Mesendoderm (in vitro differentiated cells): ENCODE data around the gene CC2D1B. TPM values are rescaled to one million over a fixed set of nuclear protein-coding genes. Genes with fewer than 3 reads are reported as not detected.
A peak's percentile ranks its signal among the peaks of the same experiment; 100 is the strongest.

Experiments
- DNase-seq: peaks from one replicate; pipeline ENCODE4 v3.0.0; 2013
- H2AK5ac ChIP-seq: 2 replicates; pipeline ENCODE4 v1.6.1; 2013; ENCODE audit warnings: low read length, inconsistent platforms
- H2BK120ac ChIP-seq: 2 replicates; pipeline ENCODE4 v1.6.1; 2013; ENCODE audit warnings: low read depth, mild to moderate bottlenecking, low read length, moderate library complexity, mixed read lengths
- H2BK15ac ChIP-seq: replicated peaks from 2 replicates; pipeline ENCODE4 v1.6.1; 2013; ENCODE audit warnings: low read depth, mild to moderate bottlenecking, moderate library complexity
- H2BK5ac ChIP-seq: 2 replicates; pipeline ENCODE4 v1.6.1; 2013; ENCODE audit warnings: low read length, inconsistent platforms
- H3K18ac ChIP-seq: 2 replicates; pipeline ENCODE4 v1.6.1; 2013; ENCODE audit warnings: mild to moderate bottlenecking, low read length, mixed read lengths
- H3K23ac ChIP-seq: one replicate; pipeline ENCODE4 v1.6.1; 2013; ENCODE audit warnings: low read length
- H3K27ac ChIP-seq: 2 replicates; pipeline ENCODE4 v1.5.1; 2013; ENCODE audit warnings: low read depth, mild to moderate bottlenecking, inconsistent platforms, low read length, moderate library complexity
- H3K27me3 ChIP-seq: 2 replicates; pipeline ENCODE4 v1.6.1; 2013; ENCODE audit warnings: low read length, control low read depth, mild to moderate bottlenecking, inconsistent platforms; ENCODE audit not compliant: insufficient read depth, poor library complexity
- H3K36me3 ChIP-seq: 2 replicates; pipeline ENCODE4 v1.6.1; 2013; ENCODE audit warnings: low read length, inconsistent platforms; ENCODE audit not compliant: control insufficient read depth, insufficient read depth
- H3K4ac ChIP-seq: one replicate; pipeline ENCODE4 v1.6.1; 2013; ENCODE audit warnings: low read depth, mild to moderate bottlenecking, low read length, moderate library complexity
- H3K4me1 ChIP-seq: 2 replicates; pipeline ENCODE4 v1.6.1; 2013; ENCODE audit warnings: low read depth, low read length, inconsistent platforms; ENCODE audit not compliant: control insufficient read depth
- H3K4me2 ChIP-seq: 2 replicates; pipeline ENCODE4 v1.6.1; 2013; ENCODE audit warnings: low read length
- H3K4me3 ChIP-seq: 2 replicates; pipeline ENCODE4 v1.5.1; 2013; ENCODE audit warnings: mild to moderate bottlenecking, low read length
- H3K56ac ChIP-seq: one replicate; pipeline ENCODE4 v1.6.1; 2013; ENCODE audit warnings: low read length
- H3K79me1 ChIP-seq: 2 replicates; pipeline ENCODE4 v1.6.1; 2013; ENCODE audit warnings: low read length, inconsistent platforms
- H3K79me2 ChIP-seq: 2 replicates; pipeline ENCODE4 v1.6.1; 2013; ENCODE audit warnings: mild to moderate bottlenecking, low read length; ENCODE audit not compliant: control insufficient read depth, insufficient read depth
- H3K9ac ChIP-seq: 2 replicates; pipeline ENCODE4 v1.6.1; 2013; ENCODE audit warnings: low read length, inconsistent platforms
- H4K5ac ChIP-seq: one replicate; pipeline ENCODE4 v1.6.1; 2013; ENCODE audit warnings: low read length
- H4K8ac ChIP-seq: one replicate; pipeline ENCODE4 v1.6.1; 2013; ENCODE audit warnings: low read depth, mild to moderate bottlenecking, control low read depth, low read length, moderate library complexity
- WGBS: extraction: QIAGEN DNeasy Blood & Tissue Kit; methylation state at CpG from one replicate; pipeline ENCODE4 v1.1.7; 2013; ENCODE audit warnings: low lambda C conversion rate, missing lambda C conversion rate; ENCODE audit not compliant: insufficient coverage; ENCODE audit errors: extremely low coverage; 5-methylcytosine and 5-hydroxymethylcytosine counted together
- polyA plus RNA-seq, 2 experiments: library from polyadenylated mRNA; stranded (reverse); fragments of 200-250 nt; gene quantifications; one replicate each; pipeline ENCODE4 v1.2.3, GENCODE V29; 2013

Gene CC2D1B, protein sequence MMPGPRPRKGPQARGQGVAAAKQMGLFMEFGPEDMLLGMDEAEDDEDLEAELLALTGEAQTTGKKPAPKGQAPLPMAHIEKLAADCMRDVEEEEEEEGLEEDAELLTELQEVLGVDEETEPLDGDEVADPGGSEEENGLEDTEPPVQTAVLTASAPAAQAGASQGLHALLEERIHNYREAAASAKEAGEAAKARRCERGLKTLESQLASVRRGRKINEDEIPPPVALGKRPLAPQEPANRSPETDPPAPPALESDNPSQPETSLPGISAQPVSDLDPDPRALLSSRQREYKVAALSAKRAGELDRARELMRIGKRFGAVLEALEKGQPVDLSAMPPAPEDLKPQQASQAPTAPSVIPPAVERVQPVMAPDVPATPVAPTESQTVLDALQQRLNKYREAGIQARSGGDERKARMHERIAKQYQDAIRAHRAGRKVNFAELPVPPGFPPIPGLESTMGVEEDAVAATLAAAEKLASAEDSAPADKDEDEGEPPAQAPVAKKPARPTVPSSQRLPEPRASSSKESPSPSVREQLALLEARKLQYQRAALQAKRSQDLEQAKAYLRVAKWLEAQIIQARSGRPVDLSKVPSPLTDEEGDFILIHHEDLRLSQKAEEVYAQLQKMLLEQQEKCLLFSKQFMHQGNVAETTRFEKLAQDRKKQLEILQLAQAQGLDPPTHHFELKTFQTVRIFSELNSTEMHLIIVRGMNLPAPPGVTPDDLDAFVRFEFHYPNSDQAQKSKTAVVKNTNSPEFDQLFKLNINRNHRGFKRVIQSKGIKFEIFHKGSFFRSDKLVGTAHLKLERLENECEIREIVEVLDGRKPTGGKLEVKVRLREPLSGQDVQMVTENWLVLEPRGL
- polyA plus RNA-seq (2013, experiment 1 of 2) = 11.1 TPM
- polyA plus RNA-seq (2013, experiment 2 of 2) = 11.6 TPM

DNA sequence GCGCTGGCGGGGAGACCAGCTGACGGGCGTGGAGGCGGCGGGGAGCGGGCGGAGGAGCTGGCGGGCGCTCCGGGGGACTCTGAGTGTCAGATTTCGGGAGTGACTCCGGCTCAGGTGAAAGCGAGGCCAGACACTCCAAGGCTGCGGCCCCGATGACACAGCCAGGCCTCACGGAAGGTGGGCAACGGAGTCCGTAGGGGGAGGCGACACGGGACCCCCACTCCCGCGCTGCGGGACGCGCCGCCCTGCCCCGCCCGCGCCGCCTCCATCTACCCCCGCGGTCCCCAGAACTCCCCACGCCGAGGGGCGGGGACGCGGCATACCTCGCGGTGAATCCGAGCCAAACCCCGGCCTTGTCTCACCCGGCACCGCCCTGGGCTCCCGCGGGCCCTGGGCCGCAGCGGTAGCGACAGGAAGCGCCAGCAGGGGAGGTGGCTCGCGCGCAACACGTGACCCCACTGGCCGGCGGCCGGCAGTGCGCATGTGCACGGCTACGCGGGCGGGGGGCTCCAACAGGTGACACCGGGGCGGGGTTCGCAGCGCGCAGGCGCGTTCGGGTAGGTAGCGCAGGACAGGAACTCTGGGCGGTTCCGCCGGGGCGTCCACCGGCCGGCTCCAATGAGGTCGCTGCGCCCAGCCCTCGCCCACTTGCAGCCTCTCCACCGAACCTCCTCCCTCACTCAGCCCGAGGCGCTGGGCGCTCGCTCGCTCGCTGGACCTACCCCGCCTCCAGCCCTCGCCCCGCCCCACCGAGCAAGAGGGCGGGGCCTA, at the start of gene CC2D1B:
CC2D1B (minus strand) TSS at position 460 of the 771 bp plus-strand sequence. CDS start 1,585 bp downstream, outside the sequence.
- no CpG with 5 or more reads among the region's 92 CpGs for WGBS
- peaks cover 6% of the 10 kb centered on the region for H3K36me3 ChIP-seq
- peaks cover 15% of the 10 kb centered on the region for H3K79me1 ChIP-seq
- H3K27me3 ChIP-seq = no peaks in the 10 kb centered on the region
- H3K4ac ChIP-seq = peak within 1 kb of the TSS; percentile 92
- peak within 1 kb of the TSS; percentile 90 for H3K18ac ChIP-seq
- peak within 1 kb of the TSS; percentile 78 for H2BK5ac ChIP-seq
- H3K4me3 ChIP-seq = peak within 1 kb of the TSS; percentile 79
- peak; percentile 99 for DNase-seq
- H4K5ac ChIP-seq = no peak within 1 kb of the TSS
- peaks cover 6% of the 10 kb centered on the region for H3K4me1 ChIP-seq
- H3K56ac ChIP-seq = peak within 1 kb of the TSS; percentile 97
- H3K9ac ChIP-seq = peak within 1 kb of the TSS; percentile 97
- H3K4me2 ChIP-seq = peak within 1 kb of the TSS; percentile 82
- peak within 1 kb of the TSS; percentile 52 for H2BK120ac ChIP-seq
- peak within 1 kb of the TSS; percentile 93 for H3K27ac ChIP-seq
- peak within 1 kb of the TSS; percentile 51 for H2AK5ac ChIP-seq
- no peak within 1 kb of the TSS for H2BK15ac ChIP-seq
- peak within 1 kb of the TSS; percentile 56 for H3K23ac ChIP-seq
- peak within 1 kb of the TSS; percentile 91 for H4K8ac ChIP-seq
- peaks cover 11% of the 10 kb centered on the region for H3K79me2 ChIP-seq

DNA sequence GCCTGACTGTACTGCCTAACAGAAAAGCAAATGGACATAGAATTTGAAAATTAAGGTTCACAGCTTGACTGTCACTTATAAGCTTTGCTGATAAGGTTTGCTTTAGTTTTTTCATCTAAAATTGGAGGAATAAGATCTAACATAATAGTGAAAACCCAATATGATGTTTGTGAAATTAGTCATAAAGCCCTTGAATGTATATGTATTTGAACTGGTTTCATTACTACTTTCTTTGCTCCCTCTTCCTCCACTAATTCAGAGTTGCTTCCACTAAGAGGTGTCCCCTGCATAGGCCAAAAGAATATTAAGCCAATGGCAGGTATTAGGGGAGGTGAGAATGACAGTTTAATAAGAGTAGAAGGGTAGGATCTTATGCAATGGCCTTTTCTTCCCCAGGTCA, 48.9 kb upstream of the CC2D1B start:
- Histone ChIP-seq H3K4me3 (no peak overlapping the region), H3K27me3 (no peaks in the 10 kb centered on the region), H2BK120ac (no peak overlapping the region), H3K56ac (no peak overlapping the region), H3K79me1 (no peaks in the 10 kb centered on the region), H3K4me1 (no peaks in the 10 kb centered on the region), H3K18ac (no peak overlapping the region), H2BK5ac (no peak overlapping the region), H3K36me3 (peaks cover 13% of the 10 kb centered on the region), H3K9ac (no peak overlapping the region), H4K5ac (no peak overlapping the region), H2AK5ac (no peak overlapping the region), H2BK15ac (no peak overlapping the region), H4K8ac (no peak overlapping the region), H3K79me2 (no peaks in the 10 kb centered on the region), H3K23ac (no peak overlapping the region), H3K4me2 (no peak overlapping the region), H3K4ac (no peak overlapping the region), H3K27ac (no peak overlapping the region)
- DNase-seq = no peak

DNA sequence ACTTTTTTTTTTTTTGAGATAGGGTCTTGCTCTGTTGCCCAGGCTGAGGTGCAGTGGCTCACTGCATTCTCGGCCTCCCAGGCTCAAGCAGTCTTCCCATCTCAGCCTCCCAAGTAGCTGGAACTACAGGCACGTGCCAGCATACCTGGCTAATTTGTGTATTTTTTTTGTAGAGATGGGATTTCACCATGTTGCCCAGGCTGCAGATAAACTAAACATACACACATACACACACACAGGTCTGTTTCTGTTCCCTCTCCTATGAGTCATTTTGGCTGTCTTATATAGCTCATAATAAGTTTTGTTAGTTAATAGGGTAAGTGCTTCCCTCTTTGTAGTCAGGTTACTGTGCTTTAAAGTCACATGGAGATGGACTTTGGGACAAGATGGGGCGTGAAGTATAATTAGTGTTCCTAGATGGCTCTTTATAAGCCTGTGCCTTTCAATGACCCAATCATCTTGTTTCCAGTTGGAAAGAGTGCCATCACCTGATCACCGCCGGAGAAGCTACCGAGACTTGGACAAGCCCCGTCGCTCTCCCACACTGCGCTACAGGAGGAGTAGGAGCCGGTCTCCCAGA, 47.5 kb upstream of the CC2D1B start:
- no peak overlapping the region for H2AK5ac ChIP-seq
- no peak overlapping the region for H3K23ac ChIP-seq
- WGBS = no CpG with 5 or more reads among the region's 10 CpGs
- no peaks in the 10 kb centered on the region for H3K27me3 ChIP-seq
- H3K4me3 ChIP-seq = no peak overlapping the region
- H3K4me1 ChIP-seq = no peaks in the 10 kb centered on the region
- no peak overlapping the region for H3K56ac ChIP-seq
- H3K9ac ChIP-seq = no peak overlapping the region
- no peak overlapping the region for H4K5ac ChIP-seq
- H3K79me2 ChIP-seq = no peaks in the 10 kb centered on the region
- no peak overlapping the region for H4K8ac ChIP-seq
- no peak overlapping the region for H3K4ac ChIP-seq
- peaks cover 19% of the 10 kb centered on the region for H3K36me3 ChIP-seq
- H3K79me1 ChIP-seq = no peaks in the 10 kb centered on the region
- no peak overlapping the region for H2BK5ac ChIP-seq
- DNase-seq = no peak
- H2BK15ac ChIP-seq = no peak overlapping the region
- no peak overlapping the region for H2BK120ac ChIP-seq
- no peak overlapping the region for H3K18ac ChIP-seq
- no peak overlapping the region for H3K4me2 ChIP-seq
- H3K27ac ChIP-seq = no peak overlapping the region

GRCh38 chr1:52404975-52405338, 39.0 kb upstream of the CC2D1B start:
- Histone ChIP-seq H3K56ac (peak overlapping the region; percentile 94), H2BK5ac (no peak overlapping the region), H3K4me2 (peak overlapping the region; percentile 71), H3K27ac (peak overlapping the region; percentile 57), H4K8ac (no peak overlapping the region), H3K4ac (peak overlapping the region; percentile 38), H3K18ac (peak overlapping the region; percentile 78), H2BK15ac (no peak overlapping the region), H3K79me1 (peaks cover 18% of the 10 kb centered on the region), H3K27me3 (no peaks in the 10 kb centered on the region), H3K79me2 (peaks cover 48% of the 10 kb centered on the region), H2AK5ac (no peak overlapping the region), H3K36me3 (peaks cover 14% of the 10 kb centered on the region), H3K4me1 (peaks cover 2% of the 10 kb centered on the region), H3K4me3 (peak overlapping the region; percentile 67), H2BK120ac (no peak overlapping the region), H3K9ac (peak overlapping the region; percentile 88), H4K5ac (no peak overlapping the region), H3K23ac (no peak overlapping the region)
- WGBS = no CpG with 5 or more reads among the region's 8 CpGs
- DNase-seq = no peak
